ENCODE results near the gene RBBP8NL.

The RBBP8NL gene

DNA sequence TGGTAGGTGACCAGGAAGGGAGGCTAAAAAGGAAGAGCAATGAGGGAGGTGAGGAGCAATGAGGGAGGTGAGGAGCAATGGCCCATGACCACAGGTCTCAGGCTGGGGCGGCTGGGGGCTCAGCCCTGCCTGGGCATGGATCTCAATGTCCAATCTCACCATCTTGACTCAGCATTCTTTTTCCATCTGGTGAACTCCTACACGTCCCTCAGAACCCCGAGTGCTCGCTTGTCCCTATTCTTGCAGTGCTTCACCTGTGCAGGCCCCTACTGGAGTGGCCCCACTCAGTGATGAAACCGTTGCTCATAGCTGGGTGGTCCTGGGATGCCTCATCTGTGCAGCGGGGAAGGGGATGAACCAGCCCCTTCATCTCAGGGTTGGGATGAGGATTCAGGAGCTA is 16.9 kb upstream of the RBBP8NL start:
- TF ChIP-seq, protein P1, sequence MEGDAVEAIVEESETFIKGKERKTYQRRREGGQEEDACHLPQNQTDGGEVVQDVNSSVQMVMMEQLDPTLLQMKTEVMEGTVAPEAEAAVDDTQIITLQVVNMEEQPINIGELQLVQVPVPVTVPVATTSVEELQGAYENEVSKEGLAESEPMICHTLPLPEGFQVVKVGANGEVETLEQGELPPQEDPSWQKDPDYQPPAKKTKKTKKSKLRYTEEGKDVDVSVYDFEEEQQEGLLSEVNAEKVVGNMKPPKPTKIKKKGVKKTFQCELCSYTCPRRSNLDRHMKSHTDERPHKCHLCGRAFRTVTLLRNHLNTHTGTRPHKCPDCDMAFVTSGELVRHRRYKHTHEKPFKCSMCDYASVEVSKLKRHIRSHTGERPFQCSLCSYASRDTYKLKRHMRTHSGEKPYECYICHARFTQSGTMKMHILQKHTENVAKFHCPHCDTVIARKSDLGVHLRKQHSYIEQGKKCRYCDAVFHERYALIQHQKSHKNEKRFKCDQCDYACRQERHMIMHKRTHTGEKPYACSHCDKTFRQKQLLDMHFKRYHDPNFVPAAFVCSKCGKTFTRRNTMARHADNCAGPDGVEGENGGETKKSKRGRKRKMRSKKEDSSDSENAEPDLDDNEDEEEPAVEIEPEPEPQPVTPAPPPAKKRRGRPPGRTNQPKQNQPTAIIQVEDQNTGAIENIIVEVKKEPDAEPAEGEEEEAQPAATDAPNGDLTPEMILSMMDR (IDR thresholded peaks at IDR 0.05; ENCODE audit: low read depth, low read length, missing control alignments): no peak
- no peak overlapping the region for H3K4me3 ChIP-seq (replicated peaks; ENCODE audit: low read depth, low read length)
- DNase-seq (ENCODE audit: extremely low read depth, low read depth): no peak

DNA sequence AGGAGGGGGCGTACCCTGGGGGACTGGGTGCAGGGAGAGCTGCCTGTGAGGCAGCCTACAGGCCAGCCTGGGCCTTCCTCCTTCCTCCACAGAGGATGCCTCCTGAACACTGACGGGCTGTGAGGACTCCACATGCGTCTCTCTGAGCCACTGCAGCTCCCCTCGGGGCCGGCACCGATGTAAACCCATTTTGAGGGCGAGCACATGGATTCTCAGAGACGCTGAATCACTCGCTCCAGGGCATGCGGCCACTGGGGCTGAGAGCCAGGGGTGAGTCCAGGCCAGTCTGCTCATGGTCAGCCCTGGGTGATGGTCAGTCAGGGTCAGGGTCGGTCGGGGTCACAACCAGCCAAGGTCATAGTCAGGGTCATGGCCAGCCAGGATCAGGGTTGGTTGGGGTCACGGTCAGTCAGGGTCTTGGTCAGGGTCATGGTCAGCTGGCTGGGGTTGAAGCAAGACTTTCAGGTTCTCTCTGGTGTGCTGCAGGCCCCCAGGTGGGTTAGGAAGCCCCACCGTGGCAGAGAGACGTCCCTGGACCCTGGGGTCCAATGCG is 14.7 kb upstream of the RBBP8NL start:
- no peak for DNase-seq (ENCODE audit: extremely low read depth, low read depth)
- no peak overlapping the region for H3K4me3 ChIP-seq (replicated peaks; ENCODE audit: low read depth, low read length)
- TF ChIP-seq, protein P1 (IDR thresholded peaks at IDR 0.05; ENCODE audit: low read depth, low read length, missing control alignments): no peak

GRCh38 chr20:62439218-62439617 is 11.9 kb upstream of the RBBP8NL start:
- H3K4me3 ChIP-seq (replicated peaks; ENCODE audit: low read depth, low read length): no peak overlapping the region
- no peak for DNase-seq (ENCODE audit: extremely low read depth, low read depth)
- TF ChIP-seq, protein P1 (IDR thresholded peaks at IDR 0.05; ENCODE audit: low read depth, low read length, missing control alignments): no peak

GRCh38 chr20:62437927-62438326 is 10.6 kb upstream of the RBBP8NL start:
- TF ChIP-seq, protein P1 (IDR thresholded peaks at IDR 0.05; ENCODE audit: low read depth, low read length, missing control alignments): no peak
- no peak overlapping the region for H3K4me3 ChIP-seq (replicated peaks; ENCODE audit: low read depth, low read length)
- no peak for DNase-seq (ENCODE audit: extremely low read depth, low read depth)

GRCh38 chr20:62437496-62437895 is 10.2 kb upstream of the RBBP8NL start:
- TF ChIP-seq, protein P1 (IDR thresholded peaks at IDR 0.05; ENCODE audit: low read depth, low read length, missing control alignments): no peak
- DNase-seq (ENCODE audit: extremely low read depth, low read depth): no peak
- no peak overlapping the region for H3K4me3 ChIP-seq (replicated peaks; ENCODE audit: low read depth, low read length)

DNA sequence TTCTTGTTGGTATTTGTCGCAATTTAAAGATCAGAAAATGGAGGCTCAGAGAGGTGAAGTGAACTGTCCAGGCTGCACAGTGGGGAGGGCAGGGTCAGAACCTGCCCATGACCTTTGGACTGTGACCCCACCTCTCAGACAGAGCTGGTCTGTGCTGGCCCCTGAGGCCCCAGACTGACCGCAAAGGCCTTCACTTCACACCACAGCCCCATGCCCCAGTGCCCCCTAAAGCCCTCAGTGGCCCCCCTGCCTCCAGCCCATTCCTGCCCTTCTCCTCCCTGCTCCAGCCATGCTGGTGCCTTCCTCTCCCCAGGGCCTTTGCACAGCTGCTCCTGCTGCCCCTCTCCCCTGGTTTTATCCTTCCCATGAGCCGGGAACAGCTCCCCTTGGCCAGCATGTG is 9.4 kb upstream of the RBBP8NL start:
- no peak for DNase-seq (ENCODE audit: extremely low read depth, low read depth)
- no peak overlapping the region for H3K4me3 ChIP-seq (replicated peaks; ENCODE audit: low read depth, low read length)
- TF ChIP-seq, protein P1 (IDR thresholded peaks at IDR 0.05; ENCODE audit: low read depth, low read length, missing control alignments): no peak

Measured in HFF-Myc (cell line).